ENCODE results near the gene ZFPM1.

Gene ZFPM1

DNA sequence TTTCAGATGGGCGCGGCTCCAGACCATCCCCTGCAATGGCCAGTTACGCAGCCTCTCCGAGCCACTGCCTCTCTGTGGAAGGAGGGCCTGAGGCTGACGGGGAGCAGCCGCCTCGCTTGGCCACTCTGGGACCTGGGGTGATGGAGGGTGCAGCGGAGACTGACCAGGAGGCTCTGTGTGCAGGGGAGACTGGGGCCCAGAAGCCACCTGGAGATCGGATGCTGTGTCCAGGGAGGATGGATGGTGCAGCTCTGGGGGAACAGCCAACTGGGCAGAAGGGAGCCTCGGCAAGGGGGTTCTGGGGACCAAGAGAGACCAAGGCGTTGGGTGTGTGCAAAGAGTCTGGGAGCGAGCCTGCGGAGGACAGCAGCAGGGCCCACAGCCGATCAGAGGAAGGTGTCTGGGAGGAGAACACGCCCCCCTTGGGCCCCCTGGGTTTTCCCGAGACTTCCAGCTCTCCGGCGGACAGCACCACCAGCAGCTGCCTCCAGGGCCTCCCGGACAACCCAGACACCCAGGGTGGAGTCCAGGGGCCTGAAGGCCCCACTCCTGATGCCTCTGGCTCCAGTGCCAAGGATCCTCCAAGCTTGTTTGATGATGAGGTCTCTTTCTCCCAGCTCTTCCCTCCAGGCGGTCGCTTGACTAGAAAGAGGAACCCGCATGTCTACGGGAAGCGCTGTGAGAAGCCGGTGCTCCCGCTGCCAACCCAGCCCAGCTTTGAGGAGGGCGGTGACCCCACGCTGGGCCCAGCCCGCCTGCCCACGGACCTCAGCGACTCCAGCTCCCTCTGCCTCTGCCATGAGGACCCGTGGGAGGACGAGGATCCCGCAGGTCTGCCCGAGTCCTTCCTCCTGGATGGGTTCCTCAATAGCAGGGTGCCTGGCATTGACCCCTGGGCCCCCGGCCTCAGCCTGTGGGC lies 17.4 kb upstream of the ZFPM1 start:
- H3K9me3 ChIP-seq (ENCODE audit: control insufficient read depth, low read length) = no peaks in the 10 kb centered on the region
- H3K27ac ChIP-seq (ENCODE audit: low read depth, low read length, severe bottlenecking) = no peak overlapping the region
- no peak overlapping the region for H3K4me3 ChIP-seq (ENCODE audit: extremely low read depth, insufficient read depth, low read length, poor library complexity, severe bottlenecking)
- H3K36me3 ChIP-seq (ENCODE audit: control insufficient read depth, insufficient read depth, low read length) = no peaks in the 10 kb centered on the region
- no peaks in the 10 kb centered on the region for H3K4me1 ChIP-seq (ENCODE audit: control insufficient read depth, insufficient read depth, low read length, poor library complexity, severe bottlenecking)
- 91 to 92% methylated on average over 29 to 32 of the region's 36 CpGs for WGBS, 2 experiments (ENCODE audit: insufficient coverage in 2 of 2)

DNA sequence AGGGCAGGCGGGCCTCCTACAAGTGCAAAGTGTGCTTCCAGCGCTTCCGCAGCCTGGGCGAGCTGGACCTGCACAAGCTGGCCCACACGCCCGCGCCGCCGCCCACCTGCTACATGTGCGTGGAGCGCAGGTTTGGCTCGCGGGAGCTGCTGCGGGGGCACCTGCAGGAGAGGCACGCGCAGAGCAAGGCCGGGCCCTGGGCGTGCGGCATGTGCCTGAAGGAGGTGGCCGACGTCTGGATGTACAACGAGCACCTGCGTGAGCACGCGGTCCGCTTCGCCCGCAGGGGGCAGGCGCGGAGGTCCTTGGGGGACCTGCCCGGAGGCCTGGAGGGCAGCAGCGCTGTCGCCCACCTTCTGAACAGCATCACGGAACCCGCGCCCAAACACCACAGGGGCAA lies 16.3 kb upstream of the ZFPM1 start:
- Histone ChIP-seq H3K27ac (ENCODE audit: low read depth, low read length, severe bottlenecking) (no peak overlapping the region), H3K36me3 (ENCODE audit: control insufficient read depth, insufficient read depth, low read length) (no peaks in the 10 kb centered on the region), H3K4me1 (ENCODE audit: control insufficient read depth, insufficient read depth, low read length, poor library complexity, severe bottlenecking) (no peaks in the 10 kb centered on the region), H3K4me3 (ENCODE audit: extremely low read depth, insufficient read depth, low read length, poor library complexity, severe bottlenecking) (no peak overlapping the region), H3K9me3 (ENCODE audit: control insufficient read depth, low read length) (no peaks in the 10 kb centered on the region)
- WGBS, 2 experiments (ENCODE audit: insufficient coverage in 2 of 2) = 93 to 96% methylated on average over 35 to 36 of the region's 36 CpGs

DNA sequence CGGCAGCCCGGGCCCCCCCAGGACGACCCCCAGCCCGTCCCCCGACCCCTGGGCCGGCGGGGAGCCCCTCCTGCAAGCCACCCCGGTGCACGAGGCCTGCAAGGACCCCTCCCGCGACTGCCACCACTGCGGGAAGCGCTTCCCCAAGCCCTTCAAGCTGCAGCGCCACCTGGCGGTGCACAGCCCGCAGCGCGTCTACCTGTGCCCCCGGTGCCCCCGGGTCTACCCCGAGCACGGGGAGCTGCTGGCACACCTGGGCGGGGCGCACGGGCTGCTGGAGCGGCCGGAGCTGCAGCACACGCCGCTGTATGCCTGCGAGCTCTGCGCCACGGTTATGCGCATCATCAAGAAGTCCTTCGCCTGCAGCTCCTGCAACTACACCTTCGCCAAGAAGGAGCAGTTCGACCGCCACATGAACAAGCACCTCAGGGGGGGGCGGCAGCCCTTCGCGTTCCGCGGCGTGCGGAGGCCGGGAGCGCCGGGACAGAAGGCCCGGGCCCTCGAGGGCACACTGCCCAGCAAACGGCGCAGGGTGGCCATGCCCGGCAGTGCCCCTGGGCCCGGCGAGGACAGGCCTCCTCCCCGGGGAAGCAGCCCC lies 15.6 kb upstream of the ZFPM1 start:
- H3K27ac ChIP-seq (ENCODE audit: low read depth, low read length, severe bottlenecking) = no peak overlapping the region
- WGBS, 2 experiments (ENCODE audit: insufficient coverage in 2 of 2) = 47 to 48% methylated on average over 46 to 51 of the region's 55 CpGs
- no peak overlapping the region for H3K4me3 ChIP-seq (ENCODE audit: extremely low read depth, insufficient read depth, low read length, poor library complexity, severe bottlenecking)
- H3K9me3 ChIP-seq (ENCODE audit: control insufficient read depth, low read length) = no peaks in the 10 kb centered on the region
- H3K36me3 ChIP-seq (ENCODE audit: control insufficient read depth, insufficient read depth, low read length) = no peaks in the 10 kb centered on the region
- H3K4me1 ChIP-seq (ENCODE audit: control insufficient read depth, insufficient read depth, low read length, poor library complexity, severe bottlenecking) = no peaks in the 10 kb centered on the region

GRCh38 chr16:88438084-88438870 lies 14.8 kb upstream of the ZFPM1 start:
- H3K27ac ChIP-seq (ENCODE audit: low read depth, low read length, severe bottlenecking) = no peak overlapping the region
- 93 to 94% methylated on average over 29 of the region's 32 CpGs for WGBS, 2 experiments (ENCODE audit: insufficient coverage in 2 of 2)
- H3K4me3 ChIP-seq (ENCODE audit: extremely low read depth, insufficient read depth, low read length, poor library complexity, severe bottlenecking) = no peak overlapping the region
- no peaks in the 10 kb centered on the region for H3K9me3 ChIP-seq (ENCODE audit: control insufficient read depth, low read length)
- no peaks in the 10 kb centered on the region for H3K36me3 ChIP-seq (ENCODE audit: control insufficient read depth, insufficient read depth, low read length)
- H3K4me1 ChIP-seq (ENCODE audit: control insufficient read depth, insufficient read depth, low read length, poor library complexity, severe bottlenecking) = no peaks in the 10 kb centered on the region

- Histone ChIP-seq H3K4me1 (ENCODE audit: control insufficient read depth, insufficient read depth, low read length, poor library complexity, severe bottlenecking) (no peaks in the 10 kb centered on the region), H3K36me3 (ENCODE audit: control insufficient read depth, insufficient read depth, low read length) (no peaks in the 10 kb centered on the region), H3K9me3 (ENCODE audit: control insufficient read depth, low read length) (no peaks in the 10 kb centered on the region), H3K4me3 (ENCODE audit: extremely low read depth, insufficient read depth, low read length, poor library complexity, severe bottlenecking) (no peak overlapping the region), H3K27ac (ENCODE audit: low read depth, low read length, severe bottlenecking) (no peak overlapping the region)
- 87 to 91% methylated on average over 17 of the region's 17 CpGs for WGBS, 2 experiments (ENCODE audit: insufficient coverage in 2 of 2)
Measured at GRCh38 chr16:88439016-88439415, 14.1 kb upstream of the ZFPM1 start.

DNA sequence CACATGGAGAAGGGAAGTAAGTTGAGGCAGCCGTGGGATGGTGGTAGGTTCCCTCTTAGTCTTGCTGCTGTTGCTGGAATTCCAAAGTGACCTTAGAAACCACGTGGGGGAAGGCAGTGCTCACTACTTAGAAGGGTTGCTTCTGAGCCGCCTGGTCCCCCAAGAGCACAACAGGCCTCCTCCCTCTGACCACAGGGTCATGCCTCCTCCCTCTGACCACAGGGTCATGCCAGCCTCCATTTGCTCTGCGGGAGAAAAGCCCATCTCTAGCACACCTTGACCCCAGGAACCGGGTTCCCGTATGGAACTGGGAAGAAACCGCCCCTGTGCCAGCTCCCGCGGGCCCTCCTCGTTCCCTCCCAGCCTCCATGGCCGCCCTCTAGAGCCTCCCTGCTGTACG lies 13.4 kb upstream of the ZFPM1 start:
- H3K27ac ChIP-seq (ENCODE audit: low read depth, low read length, severe bottlenecking) = no peak overlapping the region
- H3K36me3 ChIP-seq (ENCODE audit: control insufficient read depth, insufficient read depth, low read length) = no peaks in the 10 kb centered on the region
- WGBS, 2 experiments (ENCODE audit: insufficient coverage in 2 of 2) = 88 to 94% methylated on average over 7 to 12 of the region's 12 CpGs
- no peaks in the 10 kb centered on the region for H3K4me1 ChIP-seq (ENCODE audit: control insufficient read depth, insufficient read depth, low read length, poor library complexity, severe bottlenecking)
- H3K4me3 ChIP-seq (ENCODE audit: extremely low read depth, insufficient read depth, low read length, poor library complexity, severe bottlenecking) = no peak overlapping the region
- no peaks in the 10 kb centered on the region for H3K9me3 ChIP-seq (ENCODE audit: control insufficient read depth, low read length)

GRCh38 chr16:88440111-88440510 lies 13.0 kb upstream of the ZFPM1 start:
- H3K4me1 ChIP-seq (ENCODE audit: control insufficient read depth, insufficient read depth, low read length, poor library complexity, severe bottlenecking) = no peaks in the 10 kb centered on the region
- no peaks in the 10 kb centered on the region for H3K36me3 ChIP-seq (ENCODE audit: control insufficient read depth, insufficient read depth, low read length)
- H3K27ac ChIP-seq (ENCODE audit: low read depth, low read length, severe bottlenecking) = no peak overlapping the region
- no peaks in the 10 kb centered on the region for H3K9me3 ChIP-seq (ENCODE audit: control insufficient read depth, low read length)
- 88 to 89% methylated on average over 6 to 8 of the region's 14 CpGs for WGBS, 2 experiments (ENCODE audit: insufficient coverage in 2 of 2)
- no peak overlapping the region for H3K4me3 ChIP-seq (ENCODE audit: extremely low read depth, insufficient read depth, low read length, poor library complexity, severe bottlenecking)

DNA sequence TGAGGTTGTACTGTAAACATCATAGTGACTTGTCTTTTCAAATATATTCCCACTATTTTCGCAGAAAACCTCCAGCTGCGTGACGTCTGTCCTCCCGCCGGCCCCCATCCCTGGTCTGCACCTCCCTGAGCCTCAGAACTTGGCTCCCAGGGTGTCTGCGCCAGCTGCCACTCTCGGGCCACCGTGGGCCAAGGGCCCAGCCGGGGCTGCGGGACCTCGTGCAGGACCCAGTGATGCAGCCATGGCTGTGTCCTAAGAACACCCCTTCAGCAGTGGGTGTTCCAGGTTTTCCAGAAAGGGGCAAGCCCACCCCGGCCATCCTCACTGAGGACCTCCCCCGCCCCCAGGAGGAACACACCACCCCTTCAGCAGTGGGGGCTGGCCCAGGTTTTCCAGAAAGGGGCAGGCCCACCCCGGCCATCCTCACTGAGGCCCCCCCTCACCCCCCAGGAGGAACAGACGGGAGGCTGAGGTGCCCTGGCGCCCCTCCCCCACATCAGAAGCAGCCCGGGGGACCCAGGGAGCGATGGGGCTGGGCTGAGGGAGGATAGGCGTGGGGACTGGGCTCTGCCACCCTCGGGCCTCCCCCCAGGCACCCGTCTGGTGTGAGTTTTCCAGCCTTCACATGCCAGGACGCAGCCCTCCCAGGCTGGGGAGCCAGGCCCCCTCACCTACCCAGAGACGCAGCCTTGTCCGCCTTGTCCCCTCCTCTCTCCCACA lies 12.2 kb upstream of the ZFPM1 start:
- 82 to 89% methylated on average over 16 to 18 of the region's 24 CpGs for WGBS, 2 experiments (ENCODE audit: insufficient coverage in 2 of 2)
- H3K4me3 ChIP-seq (ENCODE audit: extremely low read depth, insufficient read depth, low read length, poor library complexity, severe bottlenecking) = no peak overlapping the region

DNA sequence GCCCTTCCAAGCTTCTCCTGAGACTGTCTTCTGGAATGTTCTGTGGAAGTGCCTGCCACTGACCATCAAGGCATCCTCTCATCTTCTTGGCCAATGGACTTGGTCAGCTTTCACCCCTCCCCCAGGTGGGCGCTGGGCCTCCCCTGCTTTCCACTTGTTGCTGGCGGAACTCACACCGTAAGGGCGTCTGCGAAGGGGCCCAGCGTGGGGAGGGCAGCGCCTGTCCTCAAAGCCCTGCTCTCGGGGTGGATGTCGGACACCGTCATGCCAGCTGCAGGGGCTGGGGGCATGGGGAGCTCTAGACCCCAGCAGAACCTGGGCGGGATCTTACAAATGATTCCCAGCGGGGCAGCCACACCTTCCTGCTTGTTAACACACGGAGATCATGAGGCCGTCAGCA lies 11.6 kb upstream of the ZFPM1 start:
- 91 to 93% methylated on average over 9 to 14 of the region's 14 CpGs for WGBS, 2 experiments (ENCODE audit: insufficient coverage in 2 of 2)
- Histone ChIP-seq H3K4me1 (ENCODE audit: control insufficient read depth, insufficient read depth, low read length, poor library complexity, severe bottlenecking) (no peaks in the 10 kb centered on the region), H3K27ac (ENCODE audit: low read depth, low read length, severe bottlenecking) (no peak overlapping the region), H3K36me3 (ENCODE audit: control insufficient read depth, insufficient read depth, low read length) (no peaks in the 10 kb centered on the region), H3K9me3 (ENCODE audit: control insufficient read depth, low read length) (no peaks in the 10 kb centered on the region), H3K4me3 (ENCODE audit: extremely low read depth, insufficient read depth, low read length, poor library complexity, severe bottlenecking) (no peak overlapping the region)

More for the DNA sequence above, 12.2 kb upstream of the ZFPM1 start:
- Histone ChIP-seq H3K36me3 (ENCODE audit: control insufficient read depth, insufficient read depth, low read length) (no peaks in the 10 kb centered on the region), H3K4me1 (ENCODE audit: control insufficient read depth, insufficient read depth, low read length, poor library complexity, severe bottlenecking) (no peaks in the 10 kb centered on the region), H3K27ac (ENCODE audit: low read depth, low read length, severe bottlenecking) (no peak overlapping the region), H3K9me3 (ENCODE audit: control insufficient read depth, low read length) (no peaks in the 10 kb centered on the region)

- 85 to 93% methylated on average over 5 of the region's 9 CpGs for whole genome bisulfite sequencing, 2 experiments (ENCODE audit: insufficient coverage in 2 of 2)
- H3K27ac ChIP-seq (ENCODE audit: low read depth, low read length, severe bottlenecking) = no peak overlapping the region
- no peaks in the 10 kb centered on the region for H3K4me1 ChIP-seq (ENCODE audit: control insufficient read depth, insufficient read depth, low read length, poor library complexity, severe bottlenecking)
- no peaks in the 10 kb centered on the region for H3K36me3 ChIP-seq (ENCODE audit: control insufficient read depth, insufficient read depth, low read length)
- H3K4me3 ChIP-seq (ENCODE audit: extremely low read depth, insufficient read depth, low read length, poor library complexity, severe bottlenecking) = no peak overlapping the region
- no peaks in the 10 kb centered on the region for H3K9me3 ChIP-seq (ENCODE audit: control insufficient read depth, low read length)
Measured at GRCh38 chr16:88442383-88442726, 10.7 kb upstream of the ZFPM1 start.

Data from mesodermal cell (in vitro differentiated cells).